GM23338 (cell line): ENCODE measurements around the gene LLGL2. TPM values are rescaled to one million over a fixed set of nuclear protein-coding genes. Genes with fewer than 3 reads are reported as not detected.

Experiments used
- ATAC-seq: fragments of 200-7000 bp; cut with Tn5 transposase; 3 replicates; pipeline ENCODE4 v1.9.1; 2020
- DNase-seq: peaks from one replicate; pipeline ENCODE4 v3.0.0-alpha.2; 2015; ENCODE audit warnings: low spot score
- H2AFZ ChIP-seq: fragments of 200-600 bp; sonication (generic); 2 replicates; pipeline ENCODE4 v1.8.0; 2016; ENCODE audit warnings: antibody characterized with exemption, mild to moderate bottlenecking, moderate library complexity
- H3F3A ChIP-seq: fragments of 200-600 bp; sonication (generic); replicated peaks from 2 replicates; pipeline ENCODE4 v1.8.0; 2017; ENCODE audit warnings: antibody characterized with exemption, mixed run types, low read depth
- H3K27ac ChIP-seq: fragments of 200-600 bp; sonication (generic); 2 replicates; pipeline ENCODE4 v1.6.1; 2016; ENCODE audit warnings: low read depth
- H3K27me3 ChIP-seq: fragments of 200-600 bp; sonication (generic); 2 replicates; pipeline ENCODE4 v1.8.0; 2016; ENCODE audit warnings: mild to moderate bottlenecking, mixed run types, moderate library complexity; ENCODE audit not compliant: insufficient read depth
- H3K36me3 ChIP-seq: fragments of 200-600 bp; sonication (generic); 2 replicates; pipeline ENCODE4 v1.8.0; 2016; ENCODE audit warnings: mild to moderate bottlenecking; ENCODE audit not compliant: insufficient read depth
- H3K4me1 ChIP-seq: fragments of 200-600 bp; sonication (generic); 2 replicates; pipeline ENCODE4 v1.8.0; 2016; ENCODE audit warnings: mild to moderate bottlenecking, moderate library complexity; ENCODE audit not compliant: insufficient read depth
- H3K4me2 ChIP-seq: fragments of 200-600 bp; sonication (generic); 2 replicates; pipeline ENCODE4 v1.7.1; 2017; ENCODE audit warnings: mixed run types
- H3K4me3 ChIP-seq: fragments of 200-600 bp; sonication (generic); 2 replicates; pipeline ENCODE4 v1.6.1; 2016; ENCODE audit warnings: mixed run types
- H3K79me2 ChIP-seq: fragments of 200-600 bp; sonication (generic); replicated peaks from 2 replicates; pipeline ENCODE4 v1.8.0; 2017; ENCODE audit warnings: mild to moderate bottlenecking; ENCODE audit not compliant: insufficient read depth
- H3K9me2 ChIP-seq: fragments of 200-600 bp; sonication (generic); 2 replicates; pipeline ENCODE4 v1.8.0; 2017; ENCODE audit not compliant: insufficient read depth
- H4K20me1 ChIP-seq: fragments of 200-600 bp; sonication (generic); replicated peaks from 2 replicates; pipeline ENCODE4 v1.8.0; 2017; ENCODE audit warnings: mild to moderate bottlenecking; ENCODE audit not compliant: insufficient read depth
- H3K27ac Mint-ChIP-seq: 2 replicates; pipeline ENCODE4 v1.8.0; 2020; ENCODE audit warnings: inconsistent platforms, mild to moderate bottlenecking, moderate library complexity, mixed read lengths
- H3K27me3 Mint-ChIP-seq: 3 replicates; pipeline ENCODE4 v1.8.0; 2022; ENCODE audit warnings: low read depth, mild to moderate bottlenecking, moderate library complexity, mixed read lengths, inconsistent platforms; ENCODE audit not compliant: insufficient read depth, poor library complexity
- H3K36me3 Mint-ChIP-seq: 3 replicates; pipeline ENCODE4 v1.8.0; 2021; ENCODE audit warnings: low read depth, mild to moderate bottlenecking, inconsistent platforms, moderate library complexity, mixed read lengths
- H3K4me1 Mint-ChIP-seq: 3 replicates; pipeline ENCODE4 v1.8.0; 2020; ENCODE audit warnings: mild to moderate bottlenecking, inconsistent platforms, mixed read lengths
- H3K4me3 Mint-ChIP-seq: 3 replicates; pipeline ENCODE4 v1.8.0; 2021; ENCODE audit warnings: moderate library complexity, mild to moderate bottlenecking, inconsistent platforms, mixed read lengths
- H3K9me3 Mint-ChIP-seq: 3 replicates; pipeline ENCODE4 v1.8.0; 2020; ENCODE audit warnings: moderate library complexity, mild to moderate bottlenecking, inconsistent platforms, mixed read lengths
- CREB1 ChIP-seq: fragments of 250-450 bp; sonication (Bioruptor Pico); IDR thresholded peaks from 2 replicates; pipeline ENCODE4 v1.5.0; 2020; ENCODE audit warnings: low read depth, mild to moderate bottlenecking, moderate library complexity
- CTCF ChIP-seq, 2 experiments: fragments of 200-600 bp in 1 of 2; sonication (generic) in 1 of 2; conservative IDR thresholded peaks; 2 replicates each; pipeline versions ENCODE4 v1.5.1 to v1.6.1; 2016 to 2017; ENCODE audit warnings: antibody characterized with exemption in 2 of 2, low read depth in 2 of 2, mild to moderate bottlenecking in 2 of 2, moderate library complexity in 1 of 2
- EZH2phosphoT487 ChIP-seq: fragments of 200-600 bp; sonication (generic); IDR thresholded peaks from one replicate; pipeline ENCODE4 v1.8.1; 2018; ENCODE audit warnings: antibody characterized with exemption; ENCODE audit not compliant: unreplicated experiment
- NANOG ChIP-seq: IDR thresholded peaks from 2 replicates; pipeline ENCODE4 v1.6.1; 2016; ENCODE audit warnings: antibody characterized with exemption, borderline replicate concordance
- POLR2AphosphoS5 ChIP-seq: IDR thresholded peaks from 2 replicates; pipeline ENCODE4 v1.6.1; 2016; ENCODE audit warnings: antibody characterized with exemption, low read depth
- ZNF331 ChIP-seq: fragments of 250-450 bp; sonication (Bioruptor Pico); IDR thresholded peaks from 2 replicates; pipeline ENCODE4 v1.5.0; 2020; ENCODE audit warnings: low read depth, mild to moderate bottlenecking, moderate library complexity
- ZNF462 ChIP-seq: fragments of 250-450 bp; sonication (Bioruptor Pico); IDR thresholded peaks from 2 replicates; pipeline ENCODE4 v1.5.0; 2020; ENCODE audit warnings: mild to moderate bottlenecking, moderate library complexity
- polyA plus RNA-seq: library from polyadenylated mRNA; unstranded; fragments of >200 nt; fragmentation: Nextera tagmentation; extraction: Ambion mirVana; gene quantifications from 2 replicates; pipeline ENCODE4 v1.2.1, GENCODE V29; 2016
- total RNA-seq: library from RNA; depleted of rRNA; stranded (reverse); fragments of >200 nt; shearing (Covaris generic); gene quantifications from 2 replicates; pipeline ENCODE4 v1.2.3, GENCODE V29; 2014

Gene LLGL2
- total and polyA plus RNA-seq, 2 experiments from 2014 or later = 62.5 to 78.5 TPM

GRCh38 chr17:75566834-75567233 lies 41.3 kb downstream of the LLGL2 start:
- DNase-seq (no peak), ATAC-seq (no peak)
- no peaks in the 10 kb centered on the region for H3K4me1 Mint-ChIP-seq
- Histone ChIP-seq H2AFZ (no peak overlapping the region), H3K9me2 (no peaks in the 10 kb centered on the region), H4K20me1 (no peaks in the 10 kb centered on the region), H3K27me3 (no peaks in the 10 kb centered on the region), H3K27ac (no peak overlapping the region), H3K4me1 (no peaks in the 10 kb centered on the region), H3F3A (no peaks in the 10 kb centered on the region), H3K79me2 (no peaks in the 10 kb centered on the region), H3K36me3 (no peaks in the 10 kb centered on the region), H3K4me3 (no peak overlapping the region), H3K4me2 (no peak overlapping the region)
- H3K36me3 Mint-ChIP-seq = peaks cover under 1% of the 10 kb centered on the region; the same call in 1 of the 3 replicates
- TF ChIP-seq ZNF462 (no peak), CREB1 (CRISPR knock-in tag) (no peak), ZNF331 (CRISPR knock-in tag) (no peak), EZH2phosphoT487 (no peak), CTCF (conservative IDR thresholded peaks at IDR 0.05; ENCODE audit: low read depth in 2 of 2) (no peak), POLR2AphosphoS5 (no peak), NANOG (no peak)
- no peaks in the 10 kb centered on the region for H3K9me3 Mint-ChIP-seq
- H3K4me3 Mint-ChIP-seq = no peak overlapping the region; the same call in 2 of the 3 replicates
- peaks cover 2% of the 10 kb centered on the region for H3K27me3 Mint-ChIP-seq
- no peak overlapping the region for H3K27ac Mint-ChIP-seq
